Adrenal gland (tissue), 5 donors: ENCODE measurements around the gene LCMT2.

Source experiments
- POLR2A ChIP-seq, 2 donors: fragments of 450-650 bp; IDR thresholded peaks; one replicate each; pipeline ENCODE4 v1.6.1; 2017; ENCODE audit warnings: antibody characterized with exemption in 2 of 2, mild to moderate bottlenecking in 2 of 2, moderate library complexity in 1 of 2
- TF ChIP-seq, protein P1 (sequence below), 6 experiments: fragments of 450-650 bp in 4 of 6; fragments of 200-600 bp in 2 of 6; sonication (generic) in 1 of 6; IDR thresholded peaks; 1 replicate in 5 of 6; 2 replicates in 1 of 6; pipeline versions ENCODE4 v1.5.1 to v1.8.0; 2016 to 2021; ENCODE audit warnings: antibody characterized with exemption in 6 of 6, mild to moderate bottlenecking in 2 of 6, moderate library complexity in 1 of 6
- donor health status: DM: no; HTN: no; CAD: no.

DNA sequence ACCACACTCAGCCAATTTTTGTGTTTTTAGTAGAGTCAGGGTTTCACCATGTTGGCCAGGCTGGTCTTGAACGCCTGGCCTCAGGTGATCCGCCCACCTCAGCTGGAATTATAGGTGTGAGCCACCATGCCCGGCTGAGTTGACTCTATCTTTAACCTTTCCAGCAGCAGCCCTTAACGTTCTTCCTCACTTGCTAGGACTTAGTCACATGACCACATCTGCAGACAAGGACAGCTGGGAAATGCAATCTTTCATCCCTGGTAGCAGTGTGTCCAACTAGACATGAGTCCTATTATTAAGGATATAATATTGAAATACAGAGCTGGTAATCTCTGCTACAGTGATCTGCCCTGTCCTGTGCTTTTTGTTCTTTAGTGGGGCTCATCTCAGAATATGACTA, 18.0 kb downstream of the LCMT2 start:
- TF ChIP-seq POLR2A (IDR thresholded peaks at IDR 0.05) = no peak
- TF ChIP-seq, protein P1, sequence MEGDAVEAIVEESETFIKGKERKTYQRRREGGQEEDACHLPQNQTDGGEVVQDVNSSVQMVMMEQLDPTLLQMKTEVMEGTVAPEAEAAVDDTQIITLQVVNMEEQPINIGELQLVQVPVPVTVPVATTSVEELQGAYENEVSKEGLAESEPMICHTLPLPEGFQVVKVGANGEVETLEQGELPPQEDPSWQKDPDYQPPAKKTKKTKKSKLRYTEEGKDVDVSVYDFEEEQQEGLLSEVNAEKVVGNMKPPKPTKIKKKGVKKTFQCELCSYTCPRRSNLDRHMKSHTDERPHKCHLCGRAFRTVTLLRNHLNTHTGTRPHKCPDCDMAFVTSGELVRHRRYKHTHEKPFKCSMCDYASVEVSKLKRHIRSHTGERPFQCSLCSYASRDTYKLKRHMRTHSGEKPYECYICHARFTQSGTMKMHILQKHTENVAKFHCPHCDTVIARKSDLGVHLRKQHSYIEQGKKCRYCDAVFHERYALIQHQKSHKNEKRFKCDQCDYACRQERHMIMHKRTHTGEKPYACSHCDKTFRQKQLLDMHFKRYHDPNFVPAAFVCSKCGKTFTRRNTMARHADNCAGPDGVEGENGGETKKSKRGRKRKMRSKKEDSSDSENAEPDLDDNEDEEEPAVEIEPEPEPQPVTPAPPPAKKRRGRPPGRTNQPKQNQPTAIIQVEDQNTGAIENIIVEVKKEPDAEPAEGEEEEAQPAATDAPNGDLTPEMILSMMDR (IDR thresholded peaks at IDR 0.05) = no peak
